HepG2 (cell line): Measurements from ENCODE around the gene NPBWR2. TPM values are rescaled to one million over a fixed set of nuclear protein-coding genes. Genes with fewer than 3 reads are reported as not detected.

ENCODE experiments used
- HNF1B ChIP-seq: sonication (generic); formaldehyde crosslinking; IDR thresholded peaks from 2 replicates; pipeline ENCODE4 v1.5.1; 2020; ENCODE audit warnings: mild to moderate bottlenecking, moderate library complexity, missing genetic modification reagents
- KDM4B ChIP-seq: sonication (generic); formaldehyde crosslinking; IDR thresholded peaks from 2 replicates; pipeline ENCODE4 v1.4.0; 2020; ENCODE audit warnings: missing genetic modification reagents
- MIXL1 ChIP-seq: IDR thresholded peaks from 2 replicates; pipeline ENCODE4 v1.6.1; 2016
- SIN3B ChIP-seq: fragments of 150-350 bp; IDR thresholded peaks from 2 replicates; pipeline ENCODE4 v1.6.1; 2014; ENCODE audit warnings: low read length
- TBX2 ChIP-seq: sonication (generic); formaldehyde crosslinking; IDR thresholded peaks from 2 replicates; pipeline ENCODE4 v1.5.0; 2020; ENCODE audit warnings: missing genetic modification reagents, mild to moderate bottlenecking, borderline replicate concordance
- ZFYVE20 ChIP-seq: sonication (generic); formaldehyde crosslinking; IDR thresholded peaks from 2 replicates; pipeline ENCODE4 v1.8.0; 2023; ENCODE audit warnings: low read depth, mild to moderate bottlenecking, moderate library complexity, missing genetic modification reagents, borderline replicate concordance
- ZNF276 ChIP-seq: sonication (generic); formaldehyde crosslinking; IDR thresholded peaks from 2 replicates; pipeline ENCODE4 v1.4.0; 2020; ENCODE audit warnings: mild to moderate bottlenecking, low read depth, missing genetic modification reagents
- ZNF318 ChIP-seq: sonication (generic); formaldehyde crosslinking; IDR thresholded peaks from 2 replicates; pipeline ENCODE4 v1.4.0; 2020; ENCODE audit warnings: mild to moderate bottlenecking, missing genetic modification reagents
- ZNF567 ChIP-seq: sonication (generic); formaldehyde crosslinking; IDR thresholded peaks from 2 replicates; pipeline ENCODE4 v1.8.1; 2023; ENCODE audit warnings: mild to moderate bottlenecking, missing genetic modification reagents, borderline replicate concordance
- polyA plus RNA-seq, 8 experiments: library from polyadenylated mRNA; depleted of rRNA in 3 of 8; stranded (reverse) in 7 of 8; unstranded in 1 of 8; fragments of >200 nt; fragmentation: Illumina TruSeq in 4 of 8; extraction: Trizol in 4 of 8; gene quantifications; 2 replicates each; pipeline versions ENCODE4 v1.2.1 to v1.2.3, GENCODE V29; 2011 to 2016; ENCODE audit warnings: low read depth in 4 of 8, missing spikeins in 1 of 8, mixed read lengths in 1 of 8; ENCODE audit not compliant: insufficient read depth in 1 of 8
- total RNA-seq, 5 experiments: library from RNA; depleted of rRNA; stranded (reverse); fragments of >200 nt; fragmentation: Illumina TruSeq; extraction: Trizol; gene quantifications; 2 replicates each; pipeline ENCODE4 v1.2.3, GENCODE V29; 2016; ENCODE audit warnings: low read depth in 1 of 5
- TF ChIP-seq, protein P1 (sequence below): IDR thresholded peaks from 2 replicates; pipeline ENCODE4 v1.6.1; 2016; ENCODE audit warnings: low read depth, borderline replicate concordance
- TF ChIP-seq, protein P2 (sequence below): sonication (generic); formaldehyde crosslinking; IDR thresholded peaks from 2 replicates; pipeline ENCODE4 v1.4.0; 2020; ENCODE audit warnings: missing genetic modification reagents, mild to moderate bottlenecking, borderline replicate concordance
- TF ChIP-seq, protein P3 (sequence below): sonication (generic); formaldehyde crosslinking; IDR thresholded peaks from 2 replicates; pipeline ENCODE4 v1.4.0; 2020; ENCODE audit warnings: mild to moderate bottlenecking, missing genetic modification reagents, borderline replicate concordance

NPBWR2 gene
- total and polyA plus RNA-seq, 2 of the 13 experiments (the other 11 are each of a cell fraction or from before 2014, with no cell fraction given) = not detected

GRCh38 chr20:64056889-64057627 is 50.3 kb downstream of the NPBWR2 start (continued):
- TF ChIP-seq, protein P1, sequence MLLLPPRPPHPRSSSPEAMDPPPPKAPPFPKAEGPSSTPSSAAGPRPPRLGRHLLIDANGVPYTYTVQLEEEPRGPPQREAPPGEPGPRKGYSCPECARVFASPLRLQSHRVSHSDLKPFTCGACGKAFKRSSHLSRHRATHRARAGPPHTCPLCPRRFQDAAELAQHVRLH (CRISPR knock-in tag) = peak; percentile 11; the same call in 1 of the 2 replicates
- no peak for TF ChIP-seq ZFYVE20 (CRISPR knock-in tag)
- no peak for TF ChIP-seq ZNF318
- peak; percentile 64; the same call in 1 of the 2 replicates for TF ChIP-seq ZNF567 (CRISPR knock-in tag)
- TF ChIP-seq, protein P2, sequence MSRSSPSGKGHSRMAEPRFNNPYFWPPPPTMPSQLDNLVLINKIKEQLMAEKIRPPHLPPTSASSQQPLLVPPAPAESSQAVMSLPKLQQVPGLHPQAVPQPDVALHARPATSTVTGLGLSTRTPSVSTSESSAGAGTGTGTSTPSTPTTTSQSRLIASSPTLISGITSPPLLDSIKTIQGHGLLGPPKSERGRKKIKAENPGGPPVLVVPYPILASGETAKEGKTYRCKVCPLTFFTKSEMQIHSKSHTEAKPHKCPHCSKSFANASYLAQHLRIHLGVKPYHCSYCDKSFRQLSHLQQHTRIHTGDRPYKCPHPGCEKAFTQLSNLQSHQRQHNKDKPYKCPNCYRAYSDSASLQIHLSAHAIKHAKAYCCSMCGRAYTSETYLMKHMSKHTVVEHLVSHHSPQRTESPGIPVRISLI = no peak
- TF ChIP-seq MIXL1 = no peak
- TF ChIP-seq, protein P3, sequence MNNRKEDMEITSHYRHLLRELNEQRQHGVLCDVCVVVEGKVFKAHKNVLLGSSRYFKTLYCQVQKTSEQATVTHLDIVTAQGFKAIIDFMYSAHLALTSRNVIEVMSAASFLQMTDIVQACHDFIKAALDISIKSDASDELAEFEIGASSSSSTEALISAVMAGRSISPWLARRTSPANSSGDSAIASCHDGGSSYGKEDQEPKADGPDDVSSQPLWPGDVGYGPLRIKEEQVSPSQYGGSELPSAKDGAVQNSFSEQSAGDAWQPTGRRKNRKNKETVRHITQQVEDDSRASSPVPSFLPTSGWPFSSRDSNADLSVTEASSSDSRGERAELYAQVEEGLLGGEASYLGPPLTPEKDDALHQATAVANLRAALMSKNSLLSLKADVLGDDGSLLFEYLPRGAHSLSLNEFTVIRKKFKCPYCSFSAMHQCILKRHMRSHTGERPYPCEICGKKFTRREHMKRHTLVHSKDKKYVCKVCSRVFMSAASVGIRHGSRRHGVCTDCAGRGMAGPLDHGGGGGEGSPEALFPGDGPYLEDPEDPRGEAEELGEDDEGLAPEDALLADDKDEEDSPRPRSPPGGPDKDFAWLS (CRISPR knock-in tag) = no peak; the same call in 1 of the 2 replicates
- TF ChIP-seq SIN3B = no peak
- no peak; the same call in 1 of the 2 replicates for TF ChIP-seq HNF1B (CRISPR knock-in tag)
- TF ChIP-seq KDM4B (CRISPR knock-in tag) = no peak
- peak; percentile 82; the same call in 1 of the 2 replicates for TF ChIP-seq ZNF276 (CRISPR knock-in tag)
- TF ChIP-seq TBX2 = no peak; the same call in 1 of the 2 replicates
